ENCODE data around the gene VWA5B1.

- TF ChIP-seq, protein P1, sequence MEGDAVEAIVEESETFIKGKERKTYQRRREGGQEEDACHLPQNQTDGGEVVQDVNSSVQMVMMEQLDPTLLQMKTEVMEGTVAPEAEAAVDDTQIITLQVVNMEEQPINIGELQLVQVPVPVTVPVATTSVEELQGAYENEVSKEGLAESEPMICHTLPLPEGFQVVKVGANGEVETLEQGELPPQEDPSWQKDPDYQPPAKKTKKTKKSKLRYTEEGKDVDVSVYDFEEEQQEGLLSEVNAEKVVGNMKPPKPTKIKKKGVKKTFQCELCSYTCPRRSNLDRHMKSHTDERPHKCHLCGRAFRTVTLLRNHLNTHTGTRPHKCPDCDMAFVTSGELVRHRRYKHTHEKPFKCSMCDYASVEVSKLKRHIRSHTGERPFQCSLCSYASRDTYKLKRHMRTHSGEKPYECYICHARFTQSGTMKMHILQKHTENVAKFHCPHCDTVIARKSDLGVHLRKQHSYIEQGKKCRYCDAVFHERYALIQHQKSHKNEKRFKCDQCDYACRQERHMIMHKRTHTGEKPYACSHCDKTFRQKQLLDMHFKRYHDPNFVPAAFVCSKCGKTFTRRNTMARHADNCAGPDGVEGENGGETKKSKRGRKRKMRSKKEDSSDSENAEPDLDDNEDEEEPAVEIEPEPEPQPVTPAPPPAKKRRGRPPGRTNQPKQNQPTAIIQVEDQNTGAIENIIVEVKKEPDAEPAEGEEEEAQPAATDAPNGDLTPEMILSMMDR (optimal IDR thresholded peaks at IDR 0.05 in 1 of 3, IDR thresholded peaks at IDR 0.05 in 1 of 3, conservative IDR thresholded peaks at IDR 0.05 in 1 of 3; ENCODE audit: extremely low read depth in 1 of 3, insufficient read depth in 2 of 3, low read length in 3 of 3), result no peak
- TF ChIP-seq EZH2 (IDR thresholded peaks at IDR 0.05; ENCODE audit: low read length), result no peak
Measured at GRCh38 chr1:20248971-20249612, 41.6 kb upstream of the VWA5B1 start.

Measured in keratinocyte (primary cell).